GM21737 (cell line): ENCODE data around the gene DNASE1L3.

Experiments used
- ATAC-seq: cut with Tn5 transposase; IDR thresholded peaks from one replicate; pipeline ENCODE4 v1.9.1; 2021; ENCODE audit warnings: mild to moderate bottlenecking, moderate library complexity; ENCODE audit not compliant: unreplicated experiment

DNASE1L3 gene

GRCh38 chr3:58164199-58164879, 46.4 kb downstream of the DNASE1L3 start:
- no peak for ATAC-seq

GRCh38 chr3:58163234-58163633, 47.5 kb downstream of the DNASE1L3 start:
- ATAC-seq: no peak

GRCh38 chr3:58161435-58162398, 49.1 kb downstream of the DNASE1L3 start:
- ATAC-seq: no peak

- ATAC-seq: no peak
Observed at GRCh38 chr3:58160399-58160798, 50.4 kb downstream of the DNASE1L3 start.

GRCh38 chr3:58158442-58159153, 52.2 kb downstream of the DNASE1L3 start:
- no peak for ATAC-seq

- ATAC-seq: no peak
Observed at GRCh38 chr3:58157700-58158099, 53.1 kb downstream of the DNASE1L3 start.

- no peak for ATAC-seq
Observed at GRCh38 chr3:58155838-58156237, 54.9 kb downstream of the DNASE1L3 start.

GRCh38 chr3:58154626-58155449, 55.9 kb downstream of the DNASE1L3 start:
- ATAC-seq: no peak

GRCh38 chr3:58153371-58153770, 57.4 kb downstream of the DNASE1L3 start:
- ATAC-seq: no peak

- ATAC-seq: no peak
Observed at GRCh38 chr3:58152225-58153015, 58.4 kb downstream of the DNASE1L3 start.

GRCh38 chr3:58151637-58152036, 59.1 kb downstream of the DNASE1L3 start:
- no peak for ATAC-seq

GRCh38 chr3:58150810-58151199, 60.0 kb downstream of the DNASE1L3 start:
- no peak for ATAC-seq

GRCh38 chr3:58150130-58150809, 60.5 kb downstream of the DNASE1L3 start:
- no peak for ATAC-seq

- no peak for ATAC-seq
Observed at GRCh38 chr3:58148049-58148448, 62.7 kb downstream of the DNASE1L3 start.

GRCh38 chr3:58144478-58145325, 66.1 kb downstream of the DNASE1L3 start:
- ATAC-seq: no peak

GRCh38 chr3:58143417-58144055, 67.2 kb downstream of the DNASE1L3 start:
- ATAC-seq: no peak
